Body of pancreas (tissue), 4 donors: ENCODE results near the gene LRRC32. TPM values are rescaled to one million over a fixed set of nuclear protein-coding genes. Genes with fewer than 3 reads are reported as not detected.
A peak's percentile ranks its signal among the peaks of the same experiment; 100 is the strongest.

Source experiments
- ATAC-seq: fragments of 150-250 bp; one replicate; pipeline ENCODE4 v1.9.1; 2016
- DNase-seq, 4 donors: peaks; one replicate each; pipeline ENCODE4 v3.0.0-alpha.2; 2019
- H3K27ac ChIP-seq, 4 donors: fragments of 200-600 bp; sonication (generic); 1 replicate in 3 of 4; 2 replicates in 1 of 4; pipeline versions ENCODE4 v1.5.1 to v1.6.1; 2016 to 2019; ENCODE audit warnings: mild to moderate bottlenecking in 1 of 4, mixed read lengths in 1 of 4, moderate library complexity in 1 of 4
- H3K27me3 ChIP-seq, 2 donors: fragments of 200-600 bp; sonication (generic); one replicate each; pipeline ENCODE4 v1.6.0; 2016; ENCODE audit warnings: mild to moderate bottlenecking in 1 of 2
- H3K36me3 ChIP-seq, 2 donors: fragments of 200-600 bp; sonication (generic); replicated peaks in 1 of 2; 2 replicates each; pipeline ENCODE4 v1.5.1; 2016; ENCODE audit warnings: low read depth in 2 of 2; ENCODE audit not compliant: insufficient read depth in 1 of 2
- H3K4me1 ChIP-seq: fragments of 200-600 bp; sonication (generic); one replicate; pipeline ENCODE4 v1.6.0; 2016
- H3K4me3 ChIP-seq, 2 donors: fragments of 200-600 bp; sonication (generic); 1 replicate in 1 of 2; 2 replicates in 1 of 2; pipeline ENCODE4 v1.5.1; 2016 to 2019
- H3K9me3 ChIP-seq, 3 donors: fragments of 200-600 bp; sonication (generic); 1 replicate in 2 of 3; 2 replicates in 1 of 3; pipeline ENCODE4 v1.5.1; 2016
- CTCF ChIP-seq, 7 experiments: fragments of 450-650 bp in 4 of 7; fragments of 200-600 bp in 3 of 7; sonication (generic) in 3 of 7; IDR thresholded peaks; one replicate each; pipeline ENCODE4 v1.5.1; 2016 to 2019; ENCODE audit warnings: antibody characterized with exemption in 7 of 7
- POLR2A ChIP-seq, 3 donors: fragments of 450-650 bp; IDR thresholded peaks; one replicate each; pipeline ENCODE4 v1.6.1; 2016; ENCODE audit warnings: antibody characterized with exemption in 3 of 3, mild to moderate bottlenecking in 2 of 3
- WGBS, 2 donors: methylation state at CpG; one replicate each; pipeline ENCODE4 v1.1.5; 2017; 5-methylcytosine and 5-hydroxymethylcytosine counted together
- intact Hi-C: fragments of 100-400 bp; cut with DNase I; formaldehyde crosslinking; loops from one replicate; pipeline ENCODE4 v1.15.1; 2023
- total RNA-seq, 2 donors: library from RNA; depleted of rRNA; stranded (reverse); fragments of >200 nt; gene quantifications; one replicate each; pipeline ENCODE4 v1.1.0, GENCODE V29; 2016

The LRRC32 gene
- total RNA-seq, 2 donors from 2014 or later, result 9.1 to 17.8 TPM

- Histone ChIP-seq H3K4me1 (no peaks in the 10 kb centered on the region), H3K4me3 (no peak overlapping the region), H3K27ac (no peak overlapping the region), H3K27me3 (no peaks in the 10 kb centered on the region), H3K36me3 (no peaks in the 10 kb centered on the region), H3K9me3 (no peaks in the 10 kb centered on the region)
- intact Hi-C loops, result no loop called here
- WGBS, 2 donors, result 47 to 81% methylated on average over 2 to 7 of the region's 7 CpGs
- DNase-seq (peak in 1 of 4 donors; percentile 6), ATAC-seq (no peak)
- no peak for TF ChIP-seq POLR2A (IDR thresholded peaks at IDR 0.05)
- no peak for TF ChIP-seq CTCF (IDR thresholded peaks at IDR 0.05)
Measured at GRCh38 chr11:76663912-76664440, 6.6 kb downstream of the LRRC32 start.

- no peak for TF ChIP-seq POLR2A (IDR thresholded peaks at IDR 0.05)
- TF ChIP-seq CTCF (IDR thresholded peaks at IDR 0.05), result no peak
- Histone ChIP-seq H3K36me3 (no peaks in the 10 kb centered on the region), H3K9me3 (no peaks in the 10 kb centered on the region), H3K27me3 (no peaks in the 10 kb centered on the region), H3K4me1 (no peaks in the 10 kb centered on the region), H3K4me3 (no peak overlapping the region), H3K27ac (no peak overlapping the region)
- 56 to 60% methylated on average over 2 of the region's 2 CpGs for WGBS, 2 donors
- intact Hi-C loops, result no loop called here
- ATAC-seq (no peak), DNase-seq (peak in 1 of 4 donors; percentile 6)
Measured at GRCh38 chr11:76663486-76663810, 7.1 kb downstream of the LRRC32 start.

GRCh38 chr11:76662656-76663485, 7.7 kb downstream of the LRRC32 start:
- intact Hi-C loops, result no loop called here
- Histone ChIP-seq H3K27ac (no peak overlapping the region), H3K4me1 (no peaks in the 10 kb centered on the region), H3K4me3 (no peak overlapping the region), H3K27me3 (no peaks in the 10 kb centered on the region), H3K9me3 (no peaks in the 10 kb centered on the region), H3K36me3 (no peaks in the 10 kb centered on the region)
- WGBS, 2 donors, result 81 to 84% methylated on average over 13 of the region's 13 CpGs
- DNase-seq (no peak), ATAC-seq (no peak)
- no peak for TF ChIP-seq CTCF (IDR thresholded peaks at IDR 0.05)
- no peak for TF ChIP-seq POLR2A (IDR thresholded peaks at IDR 0.05)

- no peaks in the 10 kb centered on the region for H3K4me1 ChIP-seq
- 83 to 92% methylated on average over 6 of the region's 6 CpGs for WGBS, 2 donors
- no peaks in the 10 kb centered on the region for H3K36me3 ChIP-seq
- no peak overlapping the region for H3K27ac ChIP-seq
- intact Hi-C loops, result no loop called here
- ATAC-seq (no peak), DNase-seq (no peak)
- H3K27me3 ChIP-seq, result no peaks in the 10 kb centered on the region
- no peak overlapping the region for H3K4me3 ChIP-seq
- TF ChIP-seq POLR2A (IDR thresholded peaks at IDR 0.05) (no peak), CTCF (IDR thresholded peaks at IDR 0.05) (no peak)
- no peaks in the 10 kb centered on the region for H3K9me3 ChIP-seq
Measured at GRCh38 chr11:76661834-76662434, 8.6 kb downstream of the LRRC32 start.
